ENCODE data around the gene OSBPL5.

DNA sequence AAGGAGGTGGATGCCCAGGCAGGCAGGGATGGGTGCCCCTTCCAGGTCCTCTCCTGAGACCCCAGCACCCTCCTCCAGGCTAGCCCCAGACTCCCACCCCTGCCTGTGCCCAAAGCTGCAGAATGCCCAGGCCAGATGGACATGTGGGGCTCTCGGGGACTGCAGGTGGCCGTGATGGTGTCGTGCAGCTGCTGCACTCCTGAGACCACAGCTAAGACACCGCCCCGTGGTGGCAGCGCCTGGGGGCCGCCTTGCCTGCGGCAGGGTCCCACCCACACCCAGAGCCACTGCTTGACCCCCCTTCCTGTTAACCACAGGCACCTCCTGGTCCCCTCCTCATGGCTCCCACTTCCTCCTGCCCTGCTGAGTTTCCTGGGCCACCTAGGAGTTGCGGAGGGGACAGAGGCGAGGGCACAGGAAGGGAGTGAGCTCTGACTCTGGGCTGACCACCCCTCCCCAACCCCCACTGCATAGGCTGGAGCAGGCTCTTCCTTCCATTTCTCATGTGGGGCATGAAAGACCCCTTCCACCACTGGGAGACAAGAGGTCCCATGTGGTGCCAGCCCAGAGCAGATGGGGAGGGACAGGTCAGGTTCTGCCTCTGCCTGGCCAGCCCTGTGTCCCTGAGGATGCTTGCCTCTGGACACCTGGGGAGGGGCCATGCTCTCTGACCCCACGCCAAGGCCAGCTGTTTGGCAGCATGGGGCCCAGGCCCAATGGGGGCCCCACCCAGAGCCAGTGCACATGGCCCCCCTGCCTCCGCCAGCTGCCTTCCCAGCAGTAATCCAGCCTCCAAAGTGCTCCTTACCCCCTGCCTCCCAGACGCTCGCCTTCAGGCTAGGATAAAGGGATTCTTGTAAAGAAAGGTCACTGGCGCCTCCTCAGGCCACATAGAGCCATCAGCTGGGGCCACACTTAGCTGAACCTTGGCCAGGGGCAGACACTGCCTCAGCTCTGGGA, 29.3 kb downstream of the OSBPL5 start:
- TF ChIP-seq ZNF274 (IDR thresholded peaks at IDR 0.05; ENCODE audit: low read depth, low read length): no peak
- no peak for TF ChIP-seq SUZ12 (IDR thresholded peaks at IDR 0.05; ENCODE audit: extremely low read depth, insufficient read depth, insufficient read length)
